GM21825 (cell line): ENCODE data around the gene KIAA1549.

Source experiments
- ATAC-seq: cut with Tn5 transposase; IDR thresholded peaks from one replicate; pipeline ENCODE4 v1.9.1; 2021; ENCODE audit warnings: mild to moderate bottlenecking, moderate library complexity; ENCODE audit not compliant: unreplicated experiment

Gene KIAA1549

GRCh38 chr7:138975343-138976104, 5.7 kb downstream of the KIAA1549 start:
- no peak for ATAC-seq

GRCh38 chr7:138974675-138975292, 6.4 kb downstream of the KIAA1549 start:
- no peak for ATAC-seq

- no peak for ATAC-seq
Observed at GRCh38 chr7:138974103-138974502, 7.1 kb downstream of the KIAA1549 start.

- no peak for ATAC-seq
Observed at GRCh38 chr7:138970952-138971351, 10.2 kb downstream of the KIAA1549 start.

GRCh38 chr7:138970446-138970845, 10.7 kb downstream of the KIAA1549 start:
- ATAC-seq, result no peak

GRCh38 chr7:138967159-138967558, 14.0 kb downstream of the KIAA1549 start:
- no peak for ATAC-seq

- no peak for ATAC-seq
Observed at GRCh38 chr7:138964624-138965436, 16.4 kb downstream of the KIAA1549 start.

- no peak for ATAC-seq
Observed at GRCh38 chr7:138963675-138964074, 17.5 kb downstream of the KIAA1549 start.

- ATAC-seq, result no peak
Observed at GRCh38 chr7:138962561-138963270, 18.5 kb downstream of the KIAA1549 start.

GRCh38 chr7:138961159-138961558, 20.0 kb downstream of the KIAA1549 start:
- ATAC-seq, result no peak

GRCh38 chr7:138958391-138958956, 22.7 kb downstream of the KIAA1549 start:
- no peak for ATAC-seq

GRCh38 chr7:138957753-138958390, 23.3 kb downstream of the KIAA1549 start:
- no peak for ATAC-seq

- no peak for ATAC-seq
Observed at GRCh38 chr7:138957217-138957616, 24.0 kb downstream of the KIAA1549 start.

GRCh38 chr7:138954545-138955475, 26.4 kb downstream of the KIAA1549 start:
- ATAC-seq, result no peak

GRCh38 chr7:138952791-138953190, 28.4 kb downstream of the KIAA1549 start:
- no peak for ATAC-seq

GRCh38 chr7:138951953-138952352, 29.2 kb downstream of the KIAA1549 start:
- ATAC-seq, result no peak

GRCh38 chr7:138949421-138950088, 31.6 kb downstream of the KIAA1549 start:
- ATAC-seq, result no peak

- no peak for ATAC-seq
Observed at GRCh38 chr7:138948403-138948802, 32.8 kb downstream of the KIAA1549 start.

- no peak for ATAC-seq
Observed at GRCh38 chr7:138945821-138946220, 35.4 kb downstream of the KIAA1549 start.
